B cell (primary cell): ENCODE results near the gene ZNF317. TPM values are rescaled to one million over a fixed set of nuclear protein-coding genes. Genes with fewer than 3 reads are reported as not detected.

Experiments
- ATAC-seq: fragments of 200-7000 bp; cut with Tn5 transposase; one replicate; pipeline ENCODE4 v1.10.0; 2021; ENCODE audit warnings: low read depth, mild to moderate bottlenecking, moderate number of reproducible peaks, moderate library complexity
- CTCF ChIA-PET: fragments of 350-600 bp; sonication (Branson Sonifier 250); formaldehyde crosslinking; loops from one replicate; lab custom pipeline; 2021; ENCODE audit warnings: antibody characterized with exemption, inconsistent platforms; lab: Charles Lee
- POLR2A ChIA-PET: fragments of 350-600 bp; sonication (Branson Sonifier 250); formaldehyde crosslinking; loops from one replicate; lab custom pipeline; 2021; ENCODE audit warnings: antibody characterized with exemption; lab: Charles Lee
- DNase-seq: peaks from one replicate; pipeline ENCODE4 v3.0.0; 2013
- H2AFZ ChIP-seq: 2 replicates; pipeline ENCODE4 v1.6.1; 2012; ENCODE audit warnings: mild to moderate bottlenecking, low read depth, low read length; ENCODE audit not compliant: insufficient read depth, poor library complexity, severe bottlenecking
- H3K27ac ChIP-seq, 2 donors: 1 replicate in 1 of 2; 2 replicates in 1 of 2; pipeline ENCODE4 v1.5.1; 2012 to 2013; ENCODE audit warnings: low read length in 2 of 2, mild to moderate bottlenecking in 2 of 2, moderate library complexity in 1 of 2
- H3K27me3 ChIP-seq, 4 experiments: fragments of 200-600 bp in 1 of 4; sonication (generic) in 1 of 4; replicated peaks in 1 of 4; 1 replicate in 2 of 4; 2 replicates in 2 of 4; pipeline versions ENCODE4 v1.6.1 to v1.7.0; 2013 to 2016; ENCODE audit warnings: low read length in 3 of 4, mild to moderate bottlenecking in 2 of 4, mixed read lengths in 1 of 4, moderate library complexity in 1 of 4; ENCODE audit not compliant: insufficient read depth in 4 of 4, control insufficient read depth in 3 of 4; ENCODE audit errors: control extremely low read depth in 1 of 4
- H3K36me3 ChIP-seq, 2 experiments: replicated peaks in 1 of 2; 1 replicate in 1 of 2; 2 replicates in 1 of 2; pipeline versions ENCODE4 v1.6.1 to v1.7.1; 2013; ENCODE audit warnings: low read length in 1 of 2; ENCODE audit not compliant: insufficient read depth in 2 of 2, control insufficient read depth in 1 of 2; ENCODE audit errors: control extremely low read depth in 1 of 2, extremely low read depth in 1 of 2
- H3K4me1 ChIP-seq, 2 donors: fragments of 200-600 bp in 1 of 2; sonication (generic) in 1 of 2; 1 replicate in 1 of 2; 2 replicates in 1 of 2; pipeline versions ENCODE4 v1.5.1 to v1.6.1; 2013 to 2017; ENCODE audit warnings: low read length in 2 of 2; ENCODE audit not compliant: control insufficient read depth in 2 of 2, insufficient read depth in 2 of 2
- H3K4me2 ChIP-seq: replicated peaks from 2 replicates; pipeline ENCODE3; 2012; ENCODE audit warnings: mild to moderate bottlenecking, low read depth, low read length; ENCODE audit not compliant: poor library complexity, severe bottlenecking
- H3K4me3 ChIP-seq, 5 experiments: fragments of 200-600 bp in 1 of 5; sonication (generic) in 1 of 5; 1 replicate in 3 of 5; 2 replicates in 2 of 5; pipeline versions ENCODE4 v1.5.1 to v1.7.0; 2011 to 2016; ENCODE audit warnings: low read length in 4 of 5, mild to moderate bottlenecking in 4 of 5, low read depth in 2 of 5, control low read depth in 1 of 5, moderate library complexity in 1 of 5; ENCODE audit not compliant: insufficient read depth in 1 of 5; ENCODE audit errors: control extremely low read depth in 1 of 5, extremely low read depth in 1 of 5
- H3K79me2 ChIP-seq: fragments of 200-600 bp; sonication (generic); one replicate; pipeline ENCODE4 v1.6.0; 2016; ENCODE audit warnings: low read length; ENCODE audit not compliant: control insufficient read depth, insufficient read depth
- H3K9ac ChIP-seq: fragments of 200-600 bp; sonication (generic); 2 replicates; pipeline ENCODE4 v1.6.1; 2017; ENCODE audit warnings: mild to moderate bottlenecking, low read length, moderate library complexity
- H3K9me3 ChIP-seq, 3 donors: one replicate each; pipeline versions ENCODE4 v1.6.1 to v1.7.1; 2013; ENCODE audit warnings: low read length in 2 of 3; ENCODE audit not compliant: control insufficient read depth in 2 of 3, insufficient read depth in 1 of 3; ENCODE audit errors: control extremely low read depth in 1 of 3
- H4K20me1 ChIP-seq: 2 replicates; pipeline ENCODE4 v1.6.0; 2012; ENCODE audit warnings: mild to moderate bottlenecking, low read length; ENCODE audit not compliant: insufficient read depth, control insufficient read depth, poor library complexity, severe bottlenecking
- H3K27ac Mint-ChIP-seq: one replicate; pipeline ENCODE4 v1.8.0; 2021; ENCODE audit warnings: mixed read lengths
- H3K27me3 Mint-ChIP-seq: one replicate; pipeline ENCODE4 v1.8.0; 2021; ENCODE audit warnings: mixed read lengths
- H3K4me1 Mint-ChIP-seq: one replicate; pipeline ENCODE4 v1.8.0; 2021; ENCODE audit warnings: mixed read lengths
- H3K4me3 Mint-ChIP-seq: one replicate; pipeline ENCODE4 v1.8.0; 2021; ENCODE audit warnings: mixed read lengths
- H3K9me3 Mint-ChIP-seq: one replicate; pipeline ENCODE4 v1.8.0; 2022; ENCODE audit warnings: mixed read lengths; ENCODE audit not compliant: insufficient read depth
- CTCF ChIP-seq: fragments of 200-600 bp; IDR thresholded peaks from one replicate; pipeline ENCODE4 v1.8.0; 2022; ENCODE audit warnings: antibody characterized with exemption, mild to moderate bottlenecking
- EZH2 ChIP-seq: IDR thresholded peaks from 2 replicates; pipeline ENCODE4 v1.6.1; 2012; ENCODE audit warnings: borderline replicate concordance, low read depth, mild to moderate bottlenecking, moderate library complexity, low read length; ENCODE audit not compliant: insufficient read depth, poor library complexity, severe bottlenecking
- WGBS: methylation state at CpG from one replicate; pipeline ENCODE4 v1.1.5; 2013; ENCODE audit warnings: missing lambda C conversion rate; ENCODE audit not compliant: insufficient coverage; 5-methylcytosine and 5-hydroxymethylcytosine counted together
- intact Hi-C: fragments of 100-400 bp; cut with micrococcal nuclease; formaldehyde crosslinking; loops from one replicate; pipeline ENCODE4 v1.10.0; 2022
- polyA plus RNA-seq: library from polyadenylated mRNA; depleted of rRNA; stranded (reverse); fragments of >200 nt; gene quantifications from 2 replicates; pipeline ENCODE4 v1.2.3, GENCODE V29; 2012
- total RNA-seq, 2 donors: library from RNA; stranded (reverse); fragments of 120-200 nt in 1 of 2; gene quantifications; 1 replicate in 1 of 2; 2 replicates in 1 of 2; pipeline versions ENCODE4 v1.2.3 to v1.2.4, GENCODE V29; 2013 to 2022

The ZNF317 gene
- total and polyA plus RNA-seq, 2 donors (not counting 1 experiment from before 2014, with no cell fraction given) = 31.6 to 65.2 TPM

GRCh38 chr19:9205501-9206113 lies 65.4 kb downstream of the ZNF317 start:
- POLR2A ChIA-PET = no interaction called here
- intact Hi-C loops = loop anchor here (1.0 to 10.0 kb wide), 4 partner anchors 69 to 381 kb away; partner anchors contain the start of genes ZNF266 and ZNF699
- Histone ChIP-seq H3K9ac (peak overlapping the region; percentile 41), H3K9me3 (no peaks in the 10 kb centered on the region), H3K27me3 (no peaks in the 10 kb centered on the region), H2AFZ (peak overlapping the region; percentile 81), H3K4me1 (peaks cover 0 to 4% of the 10 kb centered on the region in 2 donors), H3K79me2 (no peaks in the 10 kb centered on the region), H3K27ac (no peak overlapping the region), H3K36me3 (no peaks in the 10 kb centered on the region), H4K20me1 (no peaks in the 10 kb centered on the region), H3K4me3 (peak overlapping the region in 4 of 5 experiments; percentile 21 to 42 (median 33)), H3K4me2 (peak overlapping the region; percentile 61)
- no peaks in the 10 kb centered on the region for H3K9me3 Mint-ChIP-seq
- H3K4me1 Mint-ChIP-seq = peaks cover 6% of the 10 kb centered on the region
- H3K27ac Mint-ChIP-seq = no peak overlapping the region
- peak overlapping the region; percentile 78 for H3K4me3 Mint-ChIP-seq
- WGBS = 50% methylated on average over 10 of the region's 13 CpGs
- ATAC-seq = peak; percentile 57
- CTCF ChIA-PET = interaction anchor here (0.6 to 3.6 kb wide), 28 partner anchors 10 to 822 kb away, joined by 3 to 27 read pairs (median 4); partner anchors contain the start of genes ZNF121, ZNF266 and ZNF559
- DNase-seq = peak; percentile 73
- TF ChIP-seq EZH2 = no peak
- TF ChIP-seq CTCF = peak; percentile 97
- H3K27me3 Mint-ChIP-seq = peaks cover 4% of the 10 kb centered on the region

Other genes with a start within 250 kb of the ZNF317 start
- gene MUC16, start 130.0 kb upstream of the ZNF317 start, total RNA-seq = 1.0 and 1.1 TPM in 2 replicates
- gene MUC16, start 130.0 kb upstream of the ZNF317 start, polyA plus RNA-seq = 0.14 and 0.91 TPM in 2 replicates
- gene OR1M1, start 53.3 kb upstream of the ZNF317 start, total RNA-seq = not detected in 2 replicates
- not detected in 2 replicates for gene OR1M1, start 53.3 kb upstream of the ZNF317 start, polyA plus RNA-seq
- gene OR7G2, start 32.9 kb upstream of the ZNF317 start, total RNA-seq = not detected in 2 replicates
- gene OR7G2, start 32.9 kb upstream of the ZNF317 start, polyA plus RNA-seq = not detected in 2 replicates
- not detected in 2 replicates for gene OR7G1, start 24.6 kb upstream of the ZNF317 start, total RNA-seq
- gene OR7G1, start 24.6 kb upstream of the ZNF317 start, polyA plus RNA-seq = not detected in 2 replicates
- not detected in 2 replicates for gene OR7G3, start 13.4 kb upstream of the ZNF317 start, total RNA-seq
- gene OR7G3, start 13.4 kb upstream of the ZNF317 start, polyA plus RNA-seq = not detected in 2 replicates
- gene OR7D2, start 38.6 kb downstream of the ZNF317 start, total RNA-seq = 0.07 TPM in 1 of 2 replicates, not detected in the other
- 0.06 TPM in 1 of 2 replicates, not detected in the other for gene OR7D2, start 38.6 kb downstream of the ZNF317 start, polyA plus RNA-seq
- not detected in 2 replicates for gene OR7D4, start 79.2 kb downstream of the ZNF317 start, total RNA-seq
- gene OR7D4, start 79.2 kb downstream of the ZNF317 start, polyA plus RNA-seq = not detected in 2 replicates
- gene OR7E24, start 110.5 kb downstream of the ZNF317 start, total RNA-seq = not detected in 2 replicates
- gene OR7E24, start 110.5 kb downstream of the ZNF317 start, polyA plus RNA-seq = not detected in 2 replicates
- gene ZNF699, start 169.4 kb downstream of the ZNF317 start, total RNA-seq = 17.3 and 22.0 TPM in 2 replicates
- gene ZNF699, start 169.4 kb downstream of the ZNF317 start, polyA plus RNA-seq = 5.2 and 11.1 TPM in 2 replicates
- gene ZNF559, start 183.8 kb downstream of the ZNF317 start, total RNA-seq = 49.3 and 60.9 TPM in 2 replicates
- gene ZNF559, start 183.8 kb downstream of the ZNF317 start, polyA plus RNA-seq = 19.9 and 23.9 TPM in 2 replicates
- gene ZNF177, start 222.6 kb downstream of the ZNF317 start, total RNA-seq = 1.1 and 2.8 TPM in 2 replicates
- gene ZNF177, start 222.6 kb downstream of the ZNF317 start, polyA plus RNA-seq = 2.1 and 2.5 TPM in 2 replicates